Measurements from ENCODE around the gene CLEC18A.
"Not testable (repeated sequence)": the region's sequence is repeated elsewhere in the genome, so short reads cannot be mapped to it uniquely, and the experiment has no call there.

The CLEC18A gene

DNA sequence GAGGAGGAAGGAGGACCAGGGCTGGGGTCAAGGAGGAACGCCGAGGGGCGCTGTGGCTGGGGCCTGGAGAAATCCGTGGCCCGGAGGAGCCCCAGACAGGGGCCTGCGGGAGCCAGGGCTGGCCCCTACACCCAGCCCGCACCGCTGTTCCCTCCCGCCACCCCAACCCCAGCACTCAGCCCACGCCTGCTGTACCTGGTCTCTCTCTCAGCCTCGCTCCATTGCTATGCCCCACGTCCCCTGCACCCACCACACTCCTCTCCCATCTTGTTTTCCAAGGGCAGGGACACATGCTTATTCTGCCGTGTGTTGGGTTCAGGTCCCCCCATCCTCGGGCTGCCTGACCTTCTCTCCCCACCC is 518 bp downstream of the CLEC18A start:
- DNase-seq (ENCODE audit: low read depth in 2 of 3, low spot score in 2 of 3), result not testable (repeated sequence)

DNA sequence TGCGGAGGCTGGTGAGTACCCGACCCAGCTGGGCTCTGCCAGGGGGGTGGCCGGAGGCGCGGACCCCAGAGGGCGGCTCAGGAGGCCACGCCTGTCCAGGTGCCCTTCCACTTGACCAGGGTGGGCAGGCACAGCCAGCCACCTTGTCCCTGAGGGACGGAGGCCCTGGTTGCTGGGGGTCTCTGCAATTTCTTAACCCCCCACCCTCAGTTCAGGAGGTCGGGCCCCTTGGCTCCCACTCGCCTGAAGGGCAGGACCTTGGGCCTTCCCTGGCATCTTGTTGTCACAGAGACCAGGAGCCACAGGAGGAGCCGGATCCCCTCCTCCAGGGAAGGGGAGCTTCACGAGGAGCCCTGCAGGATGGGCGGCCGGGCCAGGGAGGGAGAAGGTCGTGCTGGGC is 982 bp downstream of the CLEC18A start:
- DNase-seq (ENCODE audit: low read depth in 2 of 3, low spot score in 2 of 3), result not testable (repeated sequence)

DNA sequence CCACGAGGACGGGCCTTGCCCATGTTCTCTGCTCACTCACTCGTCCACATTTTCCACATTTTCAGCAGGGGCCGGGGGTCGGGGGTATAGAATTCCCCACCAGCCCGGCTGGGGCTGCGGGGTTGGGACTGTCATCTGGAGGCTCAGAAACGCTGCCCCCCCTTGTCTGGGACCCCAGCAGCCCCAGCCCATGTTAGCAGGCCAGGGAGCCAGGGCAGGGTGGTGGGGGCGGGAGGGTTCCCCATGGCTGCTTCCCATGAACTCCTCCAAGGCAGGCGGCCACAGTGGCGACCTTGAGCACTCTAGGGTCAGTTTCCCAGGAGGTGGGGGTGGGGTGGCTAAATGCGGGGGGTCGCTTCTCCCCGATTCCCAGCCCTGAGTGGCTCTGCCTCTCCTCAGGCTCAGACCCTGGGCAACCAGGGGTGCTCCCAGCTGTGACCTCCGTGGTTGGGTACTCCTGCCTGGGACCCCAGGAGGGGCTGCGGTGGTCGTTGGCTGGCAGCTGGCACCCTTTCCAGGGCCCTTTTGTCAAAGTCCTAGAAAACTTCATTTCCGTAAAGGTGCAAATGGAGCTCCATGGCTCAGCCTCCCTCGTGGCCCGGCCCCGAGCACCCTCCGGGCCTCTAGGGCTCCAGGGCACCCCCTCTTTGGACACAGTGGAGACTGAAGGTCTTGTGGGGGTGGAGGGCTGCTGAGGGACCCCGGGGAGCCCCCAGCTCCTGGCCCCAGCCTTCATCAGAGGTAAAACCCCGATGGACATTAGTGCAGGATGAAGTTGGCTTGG is 1.6 kb downstream of the CLEC18A start:
- not testable (repeated sequence) for DNase-seq (ENCODE audit: low read depth in 2 of 3, low spot score in 2 of 3)

DNA sequence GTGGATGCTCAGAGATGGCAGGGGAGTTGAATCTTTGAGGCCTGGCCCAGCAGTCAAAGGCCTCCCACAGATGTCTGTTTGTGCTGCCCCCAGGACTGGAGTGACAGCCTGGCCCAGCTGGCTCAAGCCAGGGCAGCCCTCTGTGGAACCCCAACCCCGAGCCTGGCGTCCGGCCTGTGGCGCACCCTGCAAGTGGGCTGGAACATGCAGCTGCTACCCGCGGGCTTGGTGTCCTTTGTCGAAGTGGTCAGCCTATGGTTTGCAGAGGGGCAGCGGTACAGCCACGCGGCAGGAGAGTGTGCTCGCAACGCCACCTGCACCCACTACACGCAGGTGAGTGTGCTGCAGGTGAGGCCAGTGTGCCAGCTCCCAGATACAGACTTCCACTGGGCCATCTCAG is 3.1 kb downstream of the CLEC18A start:
- not testable (repeated sequence) for DNase-seq (ENCODE audit: low read depth in 2 of 3, low spot score in 2 of 3)

DNA sequence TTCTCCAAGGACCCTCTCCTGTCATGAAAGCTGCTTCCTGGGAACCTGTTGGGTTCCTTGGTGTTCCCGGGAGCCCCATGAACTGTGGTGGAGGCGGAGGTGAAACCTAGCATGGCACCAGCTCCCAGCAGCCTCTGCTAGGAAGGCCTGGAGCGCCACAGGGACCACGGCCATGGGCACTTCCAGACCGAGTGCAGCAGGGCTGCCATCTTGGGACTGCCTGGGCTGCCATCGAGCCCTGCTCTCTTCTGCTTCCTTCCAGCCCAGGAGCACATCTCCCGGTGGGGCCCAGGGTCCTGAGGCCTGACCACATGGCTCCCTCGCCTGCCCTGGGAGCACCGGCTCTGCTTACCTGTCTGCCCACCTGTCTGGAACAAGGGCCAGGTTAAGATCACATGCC is 12.2 kb downstream of the CLEC18A start:
- DNase-seq (ENCODE audit: low read depth in 2 of 3, low spot score in 2 of 3), result not testable (repeated sequence)

DNA sequence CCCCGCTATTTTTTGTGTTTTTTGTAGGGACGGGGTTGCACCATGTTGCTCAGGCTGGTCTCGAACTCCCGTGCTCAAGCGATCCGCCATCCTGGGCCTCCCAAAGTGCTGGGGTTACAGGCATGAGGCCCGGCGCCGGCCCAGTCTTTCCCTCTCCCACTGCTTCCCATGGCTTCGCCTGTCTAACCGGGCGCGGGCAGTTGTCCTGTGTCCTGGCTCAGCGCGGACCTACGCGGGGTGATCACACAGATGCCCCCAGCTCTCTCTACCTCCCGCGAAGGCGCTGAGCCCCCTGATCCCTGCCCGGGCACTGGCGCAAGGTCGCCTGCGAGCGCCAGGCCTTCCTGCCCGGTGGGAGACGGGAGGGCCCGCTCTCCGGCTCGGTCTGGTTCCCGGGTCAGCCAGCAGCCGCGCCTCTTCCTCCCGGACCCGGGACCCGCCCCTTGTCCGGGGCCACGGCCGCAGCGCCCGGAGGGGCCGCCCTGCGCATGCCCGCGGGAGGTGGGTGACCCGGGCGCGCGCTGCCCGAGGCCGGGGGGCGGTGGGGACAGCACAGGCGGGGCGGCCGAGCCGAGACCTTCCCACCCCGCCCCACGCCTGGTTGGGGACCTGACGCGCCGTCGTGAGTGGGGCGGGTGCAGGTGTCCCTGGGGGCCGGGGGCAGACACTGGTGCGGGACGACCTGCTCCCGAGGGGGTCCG is 14.0 kb downstream of the CLEC18A start:
- not testable (repeated sequence) for DNase-seq (ENCODE audit: low read depth in 2 of 3, low spot score in 2 of 3)

DNA sequence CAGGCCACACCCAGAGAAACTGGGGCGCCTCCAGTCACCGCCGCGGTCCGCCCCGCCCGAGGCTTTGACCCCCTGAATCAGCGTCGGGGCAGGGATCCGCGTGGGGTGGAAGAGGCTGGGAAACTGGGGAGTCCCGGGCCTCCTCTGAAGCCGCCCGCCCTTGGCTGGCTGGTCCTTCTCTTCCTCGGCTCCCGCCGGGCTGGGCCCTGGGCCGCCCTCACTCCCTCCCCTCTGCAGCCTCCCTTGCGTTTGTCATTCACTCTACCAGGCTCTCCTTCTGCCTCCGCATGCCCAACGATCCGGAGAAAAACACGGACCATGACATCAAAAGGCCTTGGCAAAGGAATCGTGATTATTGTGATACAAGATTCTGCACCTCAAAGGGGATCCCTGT is 14.5 kb downstream of the CLEC18A start:
- not testable (repeated sequence) for DNase-seq (ENCODE audit: low read depth in 2 of 3, low spot score in 2 of 3)

DNA sequence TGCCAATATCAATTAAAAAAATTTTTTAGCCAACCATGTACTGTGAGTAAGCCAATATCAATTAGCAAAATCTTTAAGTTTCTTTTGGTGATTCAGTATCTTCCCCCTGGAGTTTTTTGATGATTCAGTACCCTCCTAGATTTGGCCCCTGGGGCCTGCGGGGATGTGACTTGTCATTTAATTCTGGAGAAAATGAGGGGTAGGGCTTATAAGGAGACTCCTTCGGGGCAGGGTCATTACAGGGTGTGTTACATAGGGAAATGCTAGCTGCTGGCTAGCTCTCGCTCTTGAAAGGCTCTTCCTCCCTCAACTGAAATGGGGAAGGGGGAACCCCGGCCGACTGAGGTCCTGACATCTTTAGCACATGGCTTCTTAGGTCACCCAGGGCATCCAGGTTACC is 16.6 kb downstream of the CLEC18A start:
- not testable (repeated sequence) for DNase-seq (ENCODE audit: low read depth in 2 of 3, low spot score in 2 of 3)

DNA sequence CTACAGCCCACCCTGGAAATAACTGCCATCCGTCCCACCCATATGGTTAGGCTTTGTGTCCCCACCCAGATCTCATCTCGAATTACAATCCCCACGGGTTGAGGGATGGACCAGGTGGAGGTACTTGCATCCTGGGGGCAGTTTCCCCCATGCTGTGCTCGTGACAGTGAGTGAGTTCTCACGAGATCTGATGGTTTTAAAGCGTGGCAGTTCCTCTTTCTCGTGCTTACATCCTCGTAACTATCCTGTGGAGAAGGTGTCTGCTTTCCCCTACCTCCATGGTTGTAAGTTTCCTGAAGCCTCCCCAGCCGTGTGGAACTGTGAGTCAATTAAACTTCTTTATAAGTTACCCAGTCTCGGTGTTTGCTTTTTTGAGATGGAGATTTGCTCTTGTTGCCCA is 17.0 kb downstream of the CLEC18A start:
- not testable (repeated sequence) for DNase-seq (ENCODE audit: low read depth in 2 of 3, low spot score in 2 of 3)

DNA sequence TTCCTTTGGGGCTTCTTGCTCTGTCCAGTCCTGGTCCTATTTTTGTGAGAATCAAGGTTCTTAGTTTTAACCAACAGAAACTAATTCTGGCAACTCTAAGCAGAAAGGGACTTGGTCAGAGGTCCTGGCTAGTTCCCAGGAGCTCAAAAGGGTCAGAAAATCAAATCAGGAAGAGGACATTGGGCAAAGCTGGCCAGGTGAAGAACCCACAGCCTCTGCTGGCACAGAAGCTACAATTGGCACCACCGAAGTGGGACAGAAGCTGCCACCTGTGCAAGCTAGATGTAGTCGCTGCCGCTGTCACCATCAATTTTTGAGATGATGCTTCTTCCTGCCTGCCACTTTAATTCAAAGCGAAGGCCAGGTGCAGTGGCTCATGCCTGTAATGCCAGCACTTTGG is 18.5 kb downstream of the CLEC18A start:
- DNase-seq (ENCODE audit: low read depth in 2 of 3, low spot score in 2 of 3), result not testable (repeated sequence)

DNA sequence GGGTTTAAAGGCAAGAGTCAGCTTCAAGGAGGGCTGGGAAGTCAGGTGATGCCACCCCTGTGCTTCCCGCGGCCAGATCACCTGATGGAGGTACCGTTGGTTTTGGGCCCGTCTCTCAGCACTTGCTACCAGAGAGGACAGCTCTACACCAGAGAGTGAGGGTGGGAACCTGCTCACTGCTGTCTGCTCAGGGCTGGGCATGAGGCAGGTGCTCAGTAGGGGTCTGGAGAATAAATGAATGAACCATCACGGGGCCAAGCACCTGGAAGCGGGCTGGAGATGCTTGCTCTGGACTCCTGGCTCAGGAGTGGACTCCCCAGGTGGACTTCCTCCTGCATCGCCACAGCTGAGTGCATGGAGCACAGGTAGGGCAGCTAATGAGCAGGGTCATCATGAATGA is 21.0 kb downstream of the CLEC18A start:
- DNase-seq (ENCODE audit: low read depth in 2 of 3, low spot score in 2 of 3), result not testable (repeated sequence)

DNA sequence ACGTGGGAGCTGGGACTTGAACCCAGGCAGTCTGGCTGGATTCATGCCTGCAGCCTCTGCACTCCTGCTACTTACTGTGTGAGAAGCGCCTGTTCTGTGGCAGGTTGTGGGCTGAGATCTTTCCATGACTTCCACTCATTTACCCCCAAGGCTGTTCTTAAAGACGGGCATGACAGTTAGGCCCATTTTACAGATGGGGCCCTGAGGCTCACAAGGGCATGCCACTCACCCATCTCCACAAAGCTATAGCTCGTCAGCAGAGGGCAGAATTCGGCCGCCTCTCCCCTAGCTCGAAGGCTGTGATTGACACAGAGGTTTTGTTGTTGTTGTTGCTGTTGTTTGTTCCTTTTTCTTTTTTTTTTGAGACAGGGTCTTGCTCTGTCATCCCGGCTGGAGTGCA is 21.8 kb downstream of the CLEC18A start:
- DNase-seq (ENCODE audit: low read depth in 2 of 3, low spot score in 2 of 3), result not testable (repeated sequence)

DNA sequence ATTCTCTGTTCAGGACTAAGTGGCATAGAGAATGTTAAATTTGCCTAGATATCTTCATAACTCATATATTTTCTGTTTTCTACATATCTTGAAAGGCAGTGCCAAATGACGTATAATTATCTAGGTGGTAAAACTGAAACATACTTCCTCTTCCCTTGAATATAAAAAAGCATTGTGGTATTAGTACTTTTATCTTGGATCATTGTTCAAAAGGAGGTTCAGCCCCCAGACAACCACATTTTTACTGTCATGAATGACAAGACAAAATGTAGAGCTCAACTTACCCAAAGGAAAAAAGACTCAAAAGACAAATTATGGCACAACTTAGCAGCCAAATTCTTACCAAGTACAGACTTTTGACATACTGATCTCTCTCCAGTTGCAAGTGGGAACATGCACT is 34.1 kb downstream of the CLEC18A start:
- not testable (repeated sequence) for DNase-seq (ENCODE audit: low read depth in 2 of 3, low spot score in 2 of 3)

DNA sequence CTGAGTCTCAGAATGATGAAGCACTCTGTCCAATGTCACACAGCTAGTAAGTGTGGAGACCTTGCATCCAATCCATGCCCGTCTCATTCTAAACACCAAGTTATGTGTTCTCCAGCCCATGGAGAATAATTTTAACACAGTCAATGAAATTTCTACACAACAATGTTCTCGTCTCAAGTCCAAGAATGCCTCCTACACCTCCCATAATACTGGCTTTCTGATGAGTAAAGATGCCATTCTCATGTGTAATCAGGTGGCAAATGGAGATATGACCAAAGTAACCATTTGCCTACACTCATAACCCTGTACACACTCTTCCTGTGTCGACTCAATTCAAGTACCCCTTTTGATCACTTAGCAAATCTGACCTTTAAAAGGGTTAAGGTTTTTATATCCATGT is 46.8 kb downstream of the CLEC18A start:
- not testable (repeated sequence) for DNase-seq (ENCODE audit: low read depth in 2 of 3, low spot score in 2 of 3)

DNA sequence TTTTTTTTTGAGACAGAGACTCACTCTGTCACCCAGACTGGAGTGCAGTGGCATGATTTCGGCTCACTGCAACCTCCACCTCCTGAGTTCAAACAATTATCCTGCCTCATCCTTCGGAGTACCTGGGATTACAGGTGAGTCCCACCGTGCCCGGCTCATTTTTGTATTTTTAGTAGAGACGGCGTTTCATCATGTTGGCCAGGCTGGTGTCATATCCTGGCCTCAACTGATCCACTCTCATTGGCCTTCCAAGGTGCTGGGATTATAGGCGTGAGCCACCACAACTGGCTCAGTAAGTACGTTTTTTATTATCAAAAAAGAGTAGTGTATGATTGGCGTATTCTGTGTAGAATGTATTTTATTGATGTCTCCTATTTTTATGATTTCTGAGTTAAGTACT is 48.7 kb downstream of the CLEC18A start:
- DNase-seq (ENCODE audit: low read depth in 2 of 3, low spot score in 2 of 3), result not testable (repeated sequence)

DNA sequence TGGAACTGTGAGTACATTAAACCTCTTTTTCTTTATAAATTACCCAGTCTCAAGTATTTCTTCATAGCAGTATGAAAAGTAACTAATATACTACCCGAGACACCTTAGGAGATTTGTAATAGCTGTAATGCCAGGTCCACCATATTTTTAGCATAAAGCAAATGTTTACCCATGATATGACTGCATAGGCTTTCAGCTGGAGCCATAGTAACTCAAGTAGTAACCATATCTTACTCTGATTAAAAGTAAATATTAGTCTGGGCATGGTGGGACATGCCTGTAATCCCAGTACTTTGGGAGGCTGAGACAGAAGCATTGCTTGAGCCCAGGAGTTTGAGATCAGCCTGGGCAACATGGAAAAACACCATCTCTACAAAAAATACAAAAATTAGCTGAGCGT is 52.4 kb downstream of the CLEC18A start:
- DNase-seq (ENCODE audit: low read depth in 2 of 3, low spot score in 2 of 3), result not testable (repeated sequence)

DNA sequence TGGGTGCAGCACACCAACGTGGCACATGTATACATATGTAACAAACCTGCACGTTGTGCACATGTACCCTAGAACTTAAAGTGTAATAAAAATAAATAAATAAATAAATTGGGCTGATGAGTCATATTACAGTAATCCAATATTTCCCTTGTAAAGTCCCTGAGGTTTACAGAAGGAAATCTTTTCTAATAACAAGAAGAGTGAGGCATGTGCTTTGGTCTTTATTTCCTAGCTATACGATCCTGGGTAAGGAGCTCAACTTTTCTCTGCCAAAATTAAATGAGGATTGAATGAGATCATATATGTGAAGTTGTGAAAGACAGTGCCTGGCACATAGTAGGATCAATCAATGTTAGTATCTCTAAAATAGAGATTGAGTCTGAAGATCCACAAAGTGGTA is 57.5 kb downstream of the CLEC18A start:
- not testable (repeated sequence) for DNase-seq (ENCODE audit: low read depth in 2 of 3, low spot score in 2 of 3)

DNA sequence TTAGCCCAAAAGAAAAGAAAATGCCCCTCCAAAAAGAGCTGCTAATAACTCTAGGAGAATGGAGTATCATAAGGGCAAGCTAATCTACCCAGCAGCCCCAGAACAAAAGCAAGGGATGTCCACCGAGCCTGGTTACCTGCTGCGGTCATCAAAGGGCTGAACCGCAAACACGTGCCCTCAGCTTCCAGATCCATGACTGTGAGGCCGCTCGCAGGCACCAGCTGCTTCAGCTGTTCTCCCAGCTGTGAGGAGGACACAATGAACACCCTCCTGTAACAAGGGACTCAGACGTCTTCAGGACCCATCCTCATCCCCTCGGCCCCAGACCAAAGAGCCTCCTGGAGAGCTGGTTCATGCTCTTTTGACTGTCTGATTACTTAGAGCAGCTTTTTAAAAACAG is 59.5 kb downstream of the CLEC18A start:
- DNase-seq (ENCODE audit: low read depth in 2 of 3, low spot score in 2 of 3), result not testable (repeated sequence)

DNA sequence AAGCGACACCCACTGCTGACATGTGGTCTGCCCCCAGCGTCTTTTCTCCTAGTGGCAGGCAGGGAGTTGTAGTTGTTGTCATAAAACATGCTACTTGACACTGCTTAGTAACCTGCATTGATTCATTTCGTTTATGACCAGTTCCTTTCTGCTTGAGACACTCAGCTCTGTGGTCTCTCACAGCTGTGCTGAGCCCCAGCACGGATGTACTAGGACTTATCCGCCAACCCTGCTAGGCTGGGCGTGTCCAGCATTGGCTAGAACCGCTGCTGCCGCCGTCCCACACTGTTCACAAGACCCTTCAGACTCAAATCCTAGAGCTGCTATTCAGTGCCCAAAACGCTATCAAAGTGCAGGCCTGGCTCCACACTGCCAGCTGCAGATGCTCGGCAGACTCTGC is 60.0 kb downstream of the CLEC18A start:
- not testable (repeated sequence) for DNase-seq (ENCODE audit: low read depth in 2 of 3, low spot score in 2 of 3)

DNA sequence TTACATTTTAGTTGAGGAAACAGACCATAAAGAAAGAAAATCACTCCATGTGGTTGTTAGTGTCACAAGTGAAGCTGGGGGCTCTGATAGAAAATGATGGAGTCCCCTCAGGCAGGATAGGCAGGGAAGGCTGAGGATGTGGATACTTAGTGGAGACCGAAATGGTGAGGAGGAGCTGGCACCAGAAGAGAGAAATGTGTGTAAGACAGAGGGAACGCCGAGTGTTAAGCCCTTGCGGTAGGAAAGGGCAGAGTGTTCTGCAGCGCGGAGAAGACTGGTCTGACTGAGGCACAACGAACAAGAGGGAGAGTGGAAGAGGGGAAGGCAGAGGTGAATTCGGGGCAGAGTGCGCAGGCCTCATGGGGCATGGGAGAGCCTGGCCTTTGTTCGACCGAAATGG is 61.2 kb downstream of the CLEC18A start:
- not testable (repeated sequence) for DNase-seq (ENCODE audit: low read depth in 2 of 3, low spot score in 2 of 3)

DNA sequence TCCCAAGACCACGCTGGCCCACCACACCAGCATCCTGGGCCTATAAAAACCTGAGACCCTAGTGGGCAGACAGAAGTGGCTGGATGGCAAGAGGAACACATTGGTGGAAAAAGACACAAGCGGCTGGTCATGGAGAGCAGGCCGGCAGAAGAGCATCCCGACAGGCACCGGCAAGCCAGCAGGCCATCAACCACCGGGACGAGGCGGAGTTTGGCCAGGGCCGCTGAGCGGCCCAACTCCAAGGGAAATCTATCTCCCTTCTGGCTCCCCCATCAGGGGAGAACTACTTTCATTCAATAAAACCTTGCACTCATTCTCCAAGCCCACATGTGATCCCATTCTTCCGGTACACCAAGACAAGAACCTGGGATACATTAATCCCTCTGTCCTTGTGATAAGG is 61.8 kb downstream of the CLEC18A start:
- not testable (repeated sequence) for DNase-seq (ENCODE audit: low read depth in 2 of 3, low spot score in 2 of 3)

All from activated CD8-positive, alpha-beta memory T cell treated with anti-CD3 and anti-CD28 coated beads for 48 hours (primary cell).